ENCODE results near the gene ZMIZ1. TPM values are rescaled to one million over a fixed set of nuclear protein-coding genes. Genes with fewer than 3 reads are reported as not detected.

The ZMIZ1 gene
- total RNA-seq, 1 donor from 2014 or later, result 46.2 TPM

- H3K27ac Mint-ChIP-seq (ENCODE audit: unreplicated experiment), result no peak overlapping the region
- no peaks in the 10 kb centered on the region for H3K9me3 Mint-ChIP-seq (ENCODE audit: low read depth)
- no peak overlapping the region for H3K4me3 Mint-ChIP-seq (ENCODE audit: unreplicated experiment)
- TF ChIP-seq CTCF (IDR thresholded peaks at IDR 0.05), result no peak
- peaks cover 58% of the 10 kb centered on the region for H3K4me1 Mint-ChIP-seq (ENCODE audit: low read depth)
- no peaks in the 10 kb centered on the region for H3K36me3 Mint-ChIP-seq (ENCODE audit: low read depth)
- H3K27me3 Mint-ChIP-seq (ENCODE audit: low read depth), result no peaks in the 10 kb centered on the region
- no peak for DNase-seq (ENCODE audit: low spot score)
These were observed 25.8 kb downstream of the ZMIZ1 start for GRCh38 chr10:79094412-79095175.

- Mint-ChIP-seq H3K9me3 (ENCODE audit: low read depth) (no peaks in the 10 kb centered on the region), H3K36me3 (ENCODE audit: low read depth) (no peaks in the 10 kb centered on the region), H3K27ac (ENCODE audit: unreplicated experiment) (no peak overlapping the region), H3K27me3 (ENCODE audit: low read depth) (no peaks in the 10 kb centered on the region), H3K4me3 (ENCODE audit: unreplicated experiment) (no peak overlapping the region), H3K4me1 (ENCODE audit: low read depth) (peaks cover 52% of the 10 kb centered on the region)
- TF ChIP-seq CTCF (IDR thresholded peaks at IDR 0.05), result no peak
- DNase-seq (ENCODE audit: low spot score), result no peak
These were observed 26.6 kb downstream of the ZMIZ1 start for GRCh38 chr10:79095316-79095715.

GRCh38 chr10:79096514-79096913 lies 27.7 kb downstream of the ZMIZ1 start:
- no peaks in the 10 kb centered on the region for H3K9me3 Mint-ChIP-seq (ENCODE audit: low read depth)
- no peak for DNase-seq (ENCODE audit: low spot score)
- peaks cover 58% of the 10 kb centered on the region for H3K4me1 Mint-ChIP-seq (ENCODE audit: low read depth)
- H3K36me3 Mint-ChIP-seq (ENCODE audit: low read depth), result no peaks in the 10 kb centered on the region
- H3K4me3 Mint-ChIP-seq (ENCODE audit: unreplicated experiment), result no peak overlapping the region
- TF ChIP-seq CTCF (IDR thresholded peaks at IDR 0.05), result no peak
- H3K27me3 Mint-ChIP-seq (ENCODE audit: low read depth), result no peaks in the 10 kb centered on the region
- H3K27ac Mint-ChIP-seq (ENCODE audit: unreplicated experiment), result no peak overlapping the region

GRCh38 chr10:79097021-79097872 lies 28.5 kb downstream of the ZMIZ1 start:
- Mint-ChIP-seq H3K4me3 (ENCODE audit: unreplicated experiment) (no peak overlapping the region), H3K36me3 (ENCODE audit: low read depth) (no peaks in the 10 kb centered on the region), H3K4me1 (ENCODE audit: low read depth) (peaks cover 63% of the 10 kb centered on the region), H3K9me3 (ENCODE audit: low read depth) (no peaks in the 10 kb centered on the region), H3K27ac (ENCODE audit: unreplicated experiment) (no peak overlapping the region), H3K27me3 (ENCODE audit: low read depth) (no peaks in the 10 kb centered on the region)
- no peak for TF ChIP-seq CTCF (IDR thresholded peaks at IDR 0.05)
- DNase-seq (ENCODE audit: low spot score), result no peak

GRCh38 chr10:79098061-79098460 lies 29.3 kb downstream of the ZMIZ1 start:
- Mint-ChIP-seq H3K36me3 (ENCODE audit: low read depth) (no peaks in the 10 kb centered on the region), H3K9me3 (ENCODE audit: low read depth) (no peaks in the 10 kb centered on the region), H3K27me3 (ENCODE audit: low read depth) (no peaks in the 10 kb centered on the region), H3K4me1 (ENCODE audit: low read depth) (peaks cover 68% of the 10 kb centered on the region), H3K27ac (ENCODE audit: unreplicated experiment) (no peak overlapping the region), H3K4me3 (ENCODE audit: unreplicated experiment) (no peak overlapping the region)
- no peak for DNase-seq (ENCODE audit: low spot score)
- TF ChIP-seq CTCF (IDR thresholded peaks at IDR 0.05), result no peak
